ENCODE results near the gene PRKRA. TPM values are rescaled to one million over a fixed set of nuclear protein-coding genes. Genes with fewer than 3 reads are reported as not detected.

The PRKRA gene
- total and polyA plus RNA-seq, 2 donors (not counting 1 experiment from before 2014, with no cell fraction given): 27.0 to 71.9 TPM

DNA sequence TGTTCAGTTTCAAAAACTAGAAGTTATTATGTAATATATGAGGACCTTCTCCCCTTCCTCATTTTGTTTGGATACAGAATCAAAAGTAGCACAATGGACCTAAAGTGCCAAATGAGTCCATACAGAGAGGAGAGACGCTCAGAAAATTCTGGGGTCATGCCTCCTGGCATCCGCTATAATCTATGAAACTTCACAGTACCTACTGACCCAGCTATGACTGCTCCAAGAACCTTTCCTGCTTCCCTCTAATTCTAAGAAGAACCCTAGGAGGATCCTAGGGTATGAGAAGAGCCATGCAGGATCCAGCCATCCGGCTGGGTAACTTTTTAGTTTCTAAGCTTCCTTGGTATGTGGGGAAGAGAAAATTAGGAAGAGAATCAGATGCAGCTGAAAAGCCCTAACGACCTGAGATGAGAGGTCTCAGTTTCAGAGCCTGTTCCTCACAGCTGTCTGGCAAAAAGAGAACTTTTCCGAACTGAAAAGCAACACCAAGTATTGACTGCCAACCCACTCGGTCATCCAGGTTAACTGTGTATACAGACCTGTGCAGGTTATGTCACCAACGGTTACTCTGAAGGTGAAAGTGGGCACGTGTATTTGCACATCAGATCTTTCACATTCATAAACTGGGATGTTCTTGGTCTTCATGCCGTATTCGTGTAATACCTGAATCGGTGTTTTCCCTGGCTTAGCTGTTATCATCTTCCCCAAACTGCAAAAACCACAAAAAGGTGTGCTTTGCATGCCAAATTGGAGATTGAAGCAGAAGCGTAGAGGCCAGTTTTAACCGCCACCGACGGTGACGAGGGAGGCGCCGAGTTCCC lies 1.1 kb downstream of the PRKRA start:
- peak overlapping the region; percentile 92 for H3K27ac Mint-ChIP-seq
- TF ChIP-seq CTCF (IDR thresholded peaks at IDR 0.05): no peak
- no peak for TF ChIP-seq EZH2 (IDR thresholded peaks at IDR 0.05; ENCODE audit: borderline replicate concordance, insufficient read depth, low read depth, low read length, poor library complexity, severe bottlenecking)

More for the DNA sequence above, 1.1 kb downstream of the PRKRA start:
- peak overlapping the region; percentile 83 to 94 for H3K27ac ChIP-seq (ENCODE audit: low read length in 2 of 2)
- ATAC-seq (ENCODE audit: low read depth): no peak
- H3K9ac ChIP-seq (ENCODE audit: low read length): peak overlapping the region; percentile 91
- peak overlapping the region; percentile 70 to 97 (median 92) for H3K4me3 ChIP-seq (ENCODE audit: control extremely low read depth in 1 of 5, extremely low read depth in 1 of 5, insufficient read depth in 1 of 5, low read depth in 2 of 5, low read length in 4 of 5)
- intact Hi-C loops (cut with micrococcal nuclease): loop anchor here (1.0 to 10.0 kb wide), 4 partner anchors 36 to 1237 kb away; partner anchors contain the start of genes HNRNPA3 and SESTD1
- peak overlapping the region; percentile 90 for H2AFZ ChIP-seq (ENCODE audit: insufficient read depth, low read depth, low read length, poor library complexity, severe bottlenecking)
- POLR2A ChIA-PET: interaction anchor here (1.2 kb wide), 1 partner anchor 80 kb away, joined by 4 read pairs; no protein-coding TSS in a partner anchor
- Mint-ChIP-seq H3K4me3 (peak overlapping the region; percentile 88), H3K27me3 (no peaks in the 10 kb centered on the region), H3K4me1 (peaks cover 29% of the 10 kb centered on the region), H3K9me3 (ENCODE audit: insufficient read depth) (no peaks in the 10 kb centered on the region)
- DNase-seq: peak; percentile 89
- H3K79me2 ChIP-seq (ENCODE audit: control insufficient read depth, insufficient read depth, low read length): peaks cover 22% of the 10 kb centered on the region
- peaks cover 7 to 16% of the 10 kb centered on the region in 2 donors for H3K4me1 ChIP-seq (ENCODE audit: control insufficient read depth in 2 of 2, insufficient read depth in 2 of 2, low read length in 2 of 2)
- H3K27me3 ChIP-seq (replicated peaks in 1 of 4; ENCODE audit: control extremely low read depth in 1 of 4, control insufficient read depth in 3 of 4, insufficient read depth in 4 of 4, low read length in 3 of 4): no peaks in the 10 kb centered on the region
- WGBS (ENCODE audit: insufficient coverage): 6% methylated on average over 15 of the region's 18 CpGs
- H3K36me3 ChIP-seq (replicated peaks in 1 of 2; ENCODE audit: control extremely low read depth in 1 of 2, control insufficient read depth in 1 of 2, extremely low read depth in 1 of 2, insufficient read depth in 2 of 2, low read length in 1 of 2): peaks cover 7 to 14% of the 10 kb centered on the region in 2 experiments
- H4K20me1 ChIP-seq (ENCODE audit: control insufficient read depth, insufficient read depth, low read length, poor library complexity, severe bottlenecking): peaks cover 27% of the 10 kb centered on the region
- CTCF ChIA-PET: interaction anchor here (5.5 kb wide), 1 partner anchor 36 kb away, joined by 34 read pairs; no protein-coding TSS in a partner anchor
- peak overlapping the region; percentile 97 for H3K4me2 ChIP-seq (replicated peaks; ENCODE audit: low read depth, low read length, poor library complexity, severe bottlenecking)
- H3K9me3 ChIP-seq (ENCODE audit: control extremely low read depth in 1 of 3, control insufficient read depth in 2 of 3, insufficient read depth in 1 of 3, low read length in 2 of 3): no peaks in the 10 kb centered on the region

All from B cell (primary cell).